AG04450 (cell line): ENCODE results near the gene PLVAP. TPM values are rescaled to one million over a fixed set of nuclear protein-coding genes. Genes with fewer than 3 reads are reported as not detected.

Experiments
- CTCF ChIA-PET: fragments of 300-600, 350-600 bp; formaldehyde crosslinking; extraction: SDS; loops from one replicate; lab custom pipeline; 2022; ENCODE audit warnings: antibody characterized with exemption, inconsistent platforms; lab: Charles Lee
- POLR2A ChIA-PET: fragments of 350-600 bp; formaldehyde crosslinking; extraction: SDS; loops from one replicate; lab custom pipeline; 2021; ENCODE audit warnings: antibody characterized with exemption, inconsistent platforms; lab: Yijun Ruan, JAX
- DNase-seq: peaks from one replicate; pipeline ENCODE4 v3.0.0-alpha.2; 2011; ENCODE audit warnings: low read depth, low spot score
- H3K27ac ChIP-seq: one replicate; pipeline ENCODE4 v1.5.1; 2012; ENCODE audit warnings: low read depth, low read length, control low read depth
- H3K27me3 ChIP-seq: one replicate; pipeline ENCODE4 v1.6.0; 2012; ENCODE audit warnings: low read length; ENCODE audit not compliant: control insufficient read depth, insufficient read depth
- H3K4me3 ChIP-seq: 2 replicates; pipeline ENCODE4 v1.5.1; 2011; ENCODE audit warnings: mild to moderate bottlenecking, low read depth, low read length, control low read depth
- H3K9me3 ChIP-seq: 2 replicates; pipeline ENCODE4 v1.5.1; 2012; ENCODE audit warnings: low read length; ENCODE audit not compliant: control insufficient read depth, insufficient read depth
- polyA plus RNA-seq: library from polyadenylated mRNA; depleted of rRNA; stranded (reverse); fragments of >200 nt; gene quantifications from 2 replicates; pipeline ENCODE4 v1.2.3, GENCODE V29; 2011
- TF ChIP-seq, protein P1 (sequence below): IDR thresholded peaks from 2 replicates; pipeline ENCODE4 v1.5.1; 2011; ENCODE audit warnings: low read depth, low read length, control low read depth, inconsistent platforms

Gene PLVAP
- polyA plus RNA-seq, 1 experiment: not detected

DNA sequence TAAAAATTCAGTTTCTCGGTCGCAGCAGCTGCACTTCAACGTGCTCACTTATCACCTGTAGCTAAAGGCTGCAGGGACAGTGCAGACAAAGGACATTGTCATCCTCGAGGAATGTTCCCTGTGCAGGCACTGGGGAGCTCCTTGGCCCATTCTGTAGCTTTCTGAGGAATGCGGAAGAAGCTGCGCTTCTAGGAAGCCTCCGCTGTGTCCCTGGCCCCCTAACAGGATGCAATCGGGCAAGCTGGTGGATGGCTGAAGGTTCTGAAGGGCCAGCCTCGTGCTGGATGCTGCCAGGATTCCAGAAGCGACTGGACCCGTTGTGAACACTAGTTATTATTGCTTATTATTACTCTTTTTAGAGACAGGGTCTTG lies 50.6 kb downstream of the PLVAP start:
- DNase-seq: no peak

DNA sequence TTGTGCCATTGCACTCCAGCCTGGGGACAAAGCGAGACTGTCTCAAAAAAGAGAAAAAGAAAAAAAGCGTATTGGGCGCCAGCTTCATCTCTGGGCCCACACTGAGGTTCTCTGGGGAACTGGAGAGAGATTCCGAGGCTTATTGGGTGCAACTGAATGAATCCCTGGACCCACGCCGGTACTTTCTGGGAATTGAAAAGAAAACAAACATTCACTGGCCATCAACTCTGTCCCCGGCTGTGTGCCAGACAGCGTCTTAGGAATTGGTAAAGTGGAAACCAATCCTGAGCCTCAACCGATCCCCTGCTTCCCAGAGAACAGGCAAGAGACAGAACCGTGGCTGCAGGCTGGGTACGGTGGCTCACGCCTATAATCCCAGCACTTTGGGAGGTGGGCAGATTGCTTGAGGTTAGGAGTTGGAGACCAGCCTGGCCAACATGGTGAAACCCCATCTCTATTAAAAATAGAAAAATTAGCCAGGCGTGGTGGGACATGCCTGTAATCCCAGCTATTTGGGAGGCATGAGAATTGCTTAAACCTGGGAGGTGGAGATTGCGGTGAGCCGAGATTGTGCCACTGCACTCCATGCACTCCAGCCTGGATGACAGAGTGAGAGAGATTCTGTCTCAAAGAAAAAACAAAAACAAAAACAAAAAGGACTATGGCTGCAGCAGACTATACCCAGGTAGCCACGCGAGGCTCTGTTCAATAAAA lies 51.1 kb downstream of the PLVAP start:
- Histone ChIP-seq H3K4me3 (no peak overlapping the region), H3K27ac (no peak overlapping the region), H3K9me3 (peaks cover 5% of the 10 kb centered on the region; the same call in 1 of the 2 replicates), H3K27me3 (peaks cover 3% of the 10 kb centered on the region)
- POLR2A ChIA-PET: no interaction called here
- CTCF ChIA-PET: no interaction called here
- no peak for DNase-seq
- TF ChIP-seq, protein P1, sequence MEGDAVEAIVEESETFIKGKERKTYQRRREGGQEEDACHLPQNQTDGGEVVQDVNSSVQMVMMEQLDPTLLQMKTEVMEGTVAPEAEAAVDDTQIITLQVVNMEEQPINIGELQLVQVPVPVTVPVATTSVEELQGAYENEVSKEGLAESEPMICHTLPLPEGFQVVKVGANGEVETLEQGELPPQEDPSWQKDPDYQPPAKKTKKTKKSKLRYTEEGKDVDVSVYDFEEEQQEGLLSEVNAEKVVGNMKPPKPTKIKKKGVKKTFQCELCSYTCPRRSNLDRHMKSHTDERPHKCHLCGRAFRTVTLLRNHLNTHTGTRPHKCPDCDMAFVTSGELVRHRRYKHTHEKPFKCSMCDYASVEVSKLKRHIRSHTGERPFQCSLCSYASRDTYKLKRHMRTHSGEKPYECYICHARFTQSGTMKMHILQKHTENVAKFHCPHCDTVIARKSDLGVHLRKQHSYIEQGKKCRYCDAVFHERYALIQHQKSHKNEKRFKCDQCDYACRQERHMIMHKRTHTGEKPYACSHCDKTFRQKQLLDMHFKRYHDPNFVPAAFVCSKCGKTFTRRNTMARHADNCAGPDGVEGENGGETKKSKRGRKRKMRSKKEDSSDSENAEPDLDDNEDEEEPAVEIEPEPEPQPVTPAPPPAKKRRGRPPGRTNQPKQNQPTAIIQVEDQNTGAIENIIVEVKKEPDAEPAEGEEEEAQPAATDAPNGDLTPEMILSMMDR: no peak

More for the DNA sequence above, 50.6 kb downstream of the PLVAP start:
- ChIA-PET POLR2A (interaction anchor here (0.6 kb wide), 1 partner anchor 29 kb away, joined by 6 read pairs; no protein-coding TSS in a partner anchor), CTCF (no interaction called here)
- TF ChIP-seq, protein P1: no peak
- no peak overlapping the region for H3K27ac ChIP-seq
- peaks cover 5% of the 10 kb centered on the region; the same call in 1 of the 2 replicates for H3K9me3 ChIP-seq
- H3K27me3 ChIP-seq: peaks cover 3% of the 10 kb centered on the region
- H3K4me3 ChIP-seq: no peak overlapping the region

DNA sequence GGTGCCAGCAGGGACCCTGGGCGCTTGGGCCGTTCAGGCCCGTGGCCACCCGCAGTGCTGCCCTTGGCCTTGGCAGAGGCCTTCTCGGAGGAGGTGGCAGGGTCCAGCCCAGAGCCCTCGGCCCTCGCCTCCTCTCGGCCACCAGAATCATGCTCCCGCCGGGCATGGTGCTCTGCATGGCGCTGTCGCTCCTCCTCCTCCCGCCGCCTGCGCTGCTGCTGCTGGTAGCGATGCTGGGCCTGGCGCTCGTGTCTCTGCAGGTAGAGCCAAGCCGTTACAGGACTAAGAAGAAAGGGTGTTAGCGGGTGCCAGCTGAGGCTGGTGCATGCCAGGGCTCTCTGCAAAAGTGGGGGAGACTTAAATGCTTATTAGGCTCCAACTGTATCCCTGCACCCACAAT lies 52.0 kb downstream of the PLVAP start:
- CTCF ChIA-PET: no interaction called here
- POLR2A ChIA-PET: interaction anchor here (0.6 to 1.4 kb wide), 3 partner anchors 9 to 20 kb away, joined by 3 to 5 read pairs (median 3); partner anchors contain the start of gene DDA1

DNA sequence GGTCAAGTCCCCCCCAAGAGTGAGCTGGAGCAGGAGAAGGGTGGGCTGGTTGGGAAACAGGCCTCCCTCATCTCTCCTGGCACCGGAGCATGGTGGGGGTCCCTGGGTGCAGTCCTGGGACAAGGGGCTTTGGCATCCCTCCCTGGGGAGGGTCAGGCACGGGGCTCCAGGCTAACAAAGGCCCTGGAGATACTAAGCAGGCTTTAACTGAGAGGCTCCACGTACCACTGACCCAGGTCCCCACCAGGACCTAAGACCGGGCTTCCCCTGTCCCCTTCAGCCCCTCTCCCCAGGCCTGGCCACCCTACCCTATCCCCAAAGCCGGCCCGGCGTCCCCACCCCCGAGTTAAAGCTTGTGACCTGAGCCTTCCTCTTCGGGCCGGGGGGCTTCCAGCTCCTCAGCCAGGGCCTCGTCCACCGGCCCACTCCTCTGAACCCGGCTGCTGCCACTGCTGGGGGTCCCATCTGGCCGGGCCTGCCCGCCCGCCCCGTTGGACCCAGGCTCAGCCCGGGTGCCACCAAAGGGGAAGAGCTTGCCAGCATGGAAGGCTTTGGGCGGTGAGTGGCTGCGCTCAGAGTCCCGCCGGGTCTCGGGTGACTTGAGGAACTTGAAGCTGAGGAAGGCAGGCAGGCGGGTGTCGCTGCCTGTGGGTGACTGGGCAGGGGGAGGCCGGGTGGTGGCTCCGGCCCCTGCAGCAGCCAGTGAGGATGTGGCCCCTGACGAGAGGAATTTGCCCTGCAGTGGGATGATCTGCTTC lies 52.6 kb downstream of the PLVAP start:
- CTCF ChIA-PET: no interaction called here
- Histone ChIP-seq H3K27ac (no peak overlapping the region), H3K27me3 (no peaks in the 10 kb centered on the region), H3K4me3 (no peak overlapping the region), H3K9me3 (no peaks in the 10 kb centered on the region; the same call in 1 of the 2 replicates)
- DNase-seq: no peak
- POLR2A ChIA-PET: interaction anchor here (0.6 to 1.4 kb wide), 3 partner anchors 9 to 19 kb away, joined by 3 to 5 read pairs (median 3); partner anchors contain the start of gene DDA1
- TF ChIP-seq, protein P1: no peak

More for the DNA sequence above, 52.0 kb downstream of the PLVAP start:
- Histone ChIP-seq H3K9me3 (peaks cover 3% of the 10 kb centered on the region; the same call in 1 of the 2 replicates), H3K4me3 (no peak overlapping the region), H3K27me3 (peaks cover 3% of the 10 kb centered on the region), H3K27ac (no peak overlapping the region)
- DNase-seq: no peak
- TF ChIP-seq, protein P1: no peak
